CD4-positive, alpha-beta memory T cell (primary cell): Measurements from ENCODE around the gene UBXN1. TPM values are rescaled to one million over a fixed set of nuclear protein-coding genes. Genes with fewer than 3 reads are reported as not detected.

Experiments used
- CTCF ChIA-PET: fragments of 350-600 bp; sonication (Branson Sonifier 250); formaldehyde crosslinking; loops from one replicate; lab custom pipeline; 2021; ENCODE audit warnings: inconsistent platforms; ENCODE audit not compliant: partially characterized antibody; lab: Charles Lee
- POLR2A ChIA-PET: fragments of 350-600 bp; sonication (Branson Sonifier 250); formaldehyde crosslinking; loops from one replicate; lab custom pipeline; 2021; ENCODE audit not compliant: partially characterized antibody; lab: Charles Lee
- DNase-seq, 5 donors: peaks; one replicate each; pipeline versions ENCODE4 v3.0.0 to v3.0.0-alpha.2; 2020 to 2022; ENCODE audit warnings: mixed read lengths in 1 of 5
- H3K27ac ChIP-seq: one replicate; pipeline ENCODE4 v1.7.0; 2013; ENCODE audit warnings: low read depth, low read length
- H3K27me3 ChIP-seq: 2 replicates; pipeline ENCODE4 v1.7.0; 2013; ENCODE audit warnings: mild to moderate bottlenecking, low read length, moderate library complexity; ENCODE audit not compliant: insufficient read depth
- H3K36me3 ChIP-seq: 2 replicates; pipeline ENCODE4 v1.7.0; 2013; ENCODE audit warnings: mild to moderate bottlenecking, low read length, moderate library complexity; ENCODE audit not compliant: insufficient read depth
- H3K4me1 ChIP-seq: 2 replicates; pipeline ENCODE4 v1.7.0; 2013; ENCODE audit warnings: mild to moderate bottlenecking, low read length, moderate library complexity; ENCODE audit not compliant: insufficient read depth
- H3K4me3 ChIP-seq, 2 donors: one replicate each; pipeline ENCODE4 v1.7.0; 2013; ENCODE audit warnings: low read length in 2 of 2, mild to moderate bottlenecking in 1 of 2
- H3K9me3 ChIP-seq, 2 donors: one replicate each; pipeline ENCODE4 v1.7.0; 2013; ENCODE audit warnings: low read length in 2 of 2, control low read depth in 1 of 2; ENCODE audit not compliant: control insufficient read depth in 1 of 2
- H3K27ac Mint-ChIP-seq, 7 donors: one replicate each; pipeline ENCODE4 v1.8.0; 2020 to 2021; ENCODE audit warnings: mixed read lengths in 7 of 7, mild to moderate bottlenecking in 6 of 7, inconsistent platforms in 3 of 7, moderate library complexity in 3 of 7
- H3K27me3 Mint-ChIP-seq, 2 donors: one replicate each; pipeline ENCODE4 v1.8.0; 2020 to 2021; ENCODE audit warnings: mixed read lengths in 2 of 2
- H3K36me3 Mint-ChIP-seq, 2 donors: one replicate each; pipeline ENCODE4 v1.8.0; 2020 to 2021; ENCODE audit warnings: mixed read lengths in 2 of 2, inconsistent platforms in 1 of 2, mild to moderate bottlenecking in 1 of 2
- H3K4me1 Mint-ChIP-seq, 4 donors: one replicate each; pipeline ENCODE4 v1.8.0; 2020 to 2021; ENCODE audit warnings: mixed read lengths in 4 of 4, mild to moderate bottlenecking in 1 of 4
- H3K4me3 Mint-ChIP-seq, 8 donors: one replicate each; pipeline ENCODE4 v1.8.0; 2020 to 2021; ENCODE audit warnings: mixed read lengths in 8 of 8, mild to moderate bottlenecking in 7 of 8, moderate library complexity in 6 of 8, inconsistent platforms in 3 of 8
- H3K9me3 Mint-ChIP-seq, 8 donors: one replicate each; pipeline ENCODE4 v1.8.0; 2020 to 2021; ENCODE audit warnings: mixed read lengths in 8 of 8, mild to moderate bottlenecking in 5 of 8, inconsistent platforms in 3 of 8, moderate library complexity in 1 of 8
- intact Hi-C: fragments of 100-400 bp; cut with micrococcal nuclease; formaldehyde crosslinking; loops from one replicate; pipeline ENCODE4 v1.15.1; 2023
- polyA plus RNA-seq, 2 donors: library from polyadenylated mRNA; unstranded; fragments of 300-500 nt; fragmentation: Illumina TruSeq; gene quantifications; one replicate each; pipeline ENCODE4 v1.2.3, GENCODE V29; 2021
- total RNA-seq, 2 experiments: library from RNA; stranded (reverse); gene quantifications; one replicate each; pipeline ENCODE4 v1.2.3, GENCODE V29; 2021

Gene UBXN1
- total and polyA plus RNA-seq, 4 experiments from 2014 or later = 150 to 185 (median 179) TPM

DNA sequence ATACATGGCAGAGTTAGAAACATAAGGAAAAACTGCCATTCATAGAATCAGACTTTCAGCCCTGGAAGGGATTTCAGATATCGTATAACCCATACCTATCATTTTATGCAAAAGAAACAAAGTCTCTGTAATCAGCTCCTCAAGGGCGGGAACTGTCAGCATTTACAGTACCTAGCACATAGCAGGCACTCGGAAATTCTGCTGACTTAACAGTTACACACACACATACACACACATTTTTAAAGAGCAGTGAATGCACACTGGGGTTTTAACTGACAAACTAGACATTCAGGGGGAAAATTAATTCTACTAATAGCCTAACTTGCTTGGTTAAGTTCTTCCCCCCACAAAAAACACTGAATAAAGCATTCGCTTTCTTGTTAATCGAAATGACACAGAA lies 37.3 kb upstream of the UBXN1 start:
- ChIA-PET POLR2A (interaction anchor here (0.7 to 15.3 kb wide), 7 partner anchors 4 to 125 kb away, joined by 3 to 283 read pairs (median 4); partner anchors contain the start of genes BSCL2, C11orf98, CSKMT and GNG3), CTCF (interaction anchor here (0.6 to 1.0 kb wide), 2 partner anchors 70 to 145 kb away, joined by 4 read pairs; no protein-coding TSS in a partner anchor)
- H3K36me3 ChIP-seq = peaks cover 82% of the 10 kb centered on the region
- peak overlapping the region; percentile 13 for H3K27ac ChIP-seq
- peaks cover 28 to 60% (median 45%) of the 10 kb centered on the region in 4 donors for H3K4me1 Mint-ChIP-seq
- peaks cover 58 to 78% of the 10 kb centered on the region in 2 donors for H3K36me3 Mint-ChIP-seq
- H3K27me3 ChIP-seq = no peaks in the 10 kb centered on the region
- no peaks in the 10 kb centered on the region for H3K9me3 Mint-ChIP-seq
- no peaks in the 10 kb centered on the region for H3K27me3 Mint-ChIP-seq
- DNase-seq = no peak
- H3K4me1 ChIP-seq = peaks cover 30% of the 10 kb centered on the region
- no peak overlapping the region for H3K4me3 Mint-ChIP-seq
- peak overlapping the region in 4 of 7 donors; percentile 19 to 70 (median 48) for H3K27ac Mint-ChIP-seq
- no peaks in the 10 kb centered on the region for H3K9me3 ChIP-seq
- intact Hi-C loops = no loop called here
- no peak overlapping the region for H3K4me3 ChIP-seq

- Mint-ChIP-seq H3K4me1 (peaks cover 28 to 56% (median 45%) of the 10 kb centered on the region in 4 donors), H3K27ac (peak overlapping the region in 6 of 7 donors; percentile 19 to 70 (median 58)), H3K4me3 (peak overlapping the region in 1 of 8 donors; percentile 45), H3K36me3 (peaks cover 54 to 77% of the 10 kb centered on the region in 2 donors), H3K9me3 (no peaks in the 10 kb centered on the region), H3K27me3 (no peaks in the 10 kb centered on the region)
- Histone ChIP-seq H3K4me1 (peaks cover 29% of the 10 kb centered on the region), H3K27me3 (no peaks in the 10 kb centered on the region), H3K36me3 (peaks cover 76% of the 10 kb centered on the region), H3K4me3 (no peak overlapping the region), H3K27ac (no peak overlapping the region), H3K9me3 (no peaks in the 10 kb centered on the region)
- DNase-seq = no peak
- POLR2A ChIA-PET = interaction anchor here (0.7 to 15.3 kb wide), 9 partner anchors 4 to 140 kb away, joined by 3 to 283 read pairs (median 4); partner anchors contain the start of genes BSCL2, C11orf98, CSKMT and GNG3
- intact Hi-C loops = no loop called here
- CTCF ChIA-PET = interaction anchor here (0.6 to 1.0 kb wide), 2 partner anchors 71 to 146 kb away, joined by 4 read pairs; no protein-coding TSS in a partner anchor
Observed at GRCh38 chr11:62715150-62716130, 36.6 kb upstream of the UBXN1 start.

GRCh38 chr11:62713343-62713742 lies 34.5 kb upstream of the UBXN1 start:
- Histone ChIP-seq H3K4me3 (no peak overlapping the region), H3K36me3 (peaks cover 56% of the 10 kb centered on the region)
- intact Hi-C loops = no loop called here

DNA sequence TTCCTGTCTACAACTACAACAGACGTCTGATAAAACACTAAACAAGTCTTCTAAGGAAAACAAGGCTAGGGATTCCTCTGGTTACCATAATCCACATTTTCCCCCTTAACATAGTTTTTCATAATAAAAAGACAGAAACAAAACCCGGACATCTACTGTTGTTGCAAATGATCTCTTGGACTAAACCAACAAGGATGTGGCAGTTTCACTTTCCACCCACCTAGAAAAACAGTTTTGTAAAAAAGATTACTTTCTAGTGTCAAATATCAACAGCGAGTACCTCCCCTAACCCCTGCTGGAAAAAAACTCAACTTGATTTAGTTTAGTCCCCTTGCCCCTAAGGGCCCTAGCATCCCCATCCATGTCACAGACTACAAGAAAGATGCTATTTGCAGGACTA lies 34.0 kb upstream of the UBXN1 start:
- Mint-ChIP-seq H3K9me3 (no peaks in the 10 kb centered on the region), H3K4me1 (peaks cover 28 to 66% (median 49%) of the 10 kb centered on the region in 4 donors), H3K4me3 (peak overlapping the region in 2 of 8 donors; percentile 13 to 71), H3K36me3 (peaks cover 38 to 77% of the 10 kb centered on the region in 2 donors), H3K27ac (peak overlapping the region; percentile 60 to 84 (median 73)), H3K27me3 (no peaks in the 10 kb centered on the region)
- H3K9me3 ChIP-seq = no peaks in the 10 kb centered on the region
- POLR2A ChIA-PET = interaction anchor here (1.0 to 14.3 kb wide), 2 partner anchors 11 to 55 kb away, joined by 3 to 283 read pairs; partner anchors contain the start of genes HNRNPUL2 and TTC9C
- H3K4me3 ChIP-seq = no peak overlapping the region
- CTCF ChIA-PET = interaction anchor here (1.0 kb wide), 1 partner anchor 48 kb away, joined by 3 read pairs; the partner anchor contains the start of gene C11orf98
- no peaks in the 10 kb centered on the region for H3K27me3 ChIP-seq
- H3K27ac ChIP-seq = peak overlapping the region; percentile 23
- peaks cover 50% of the 10 kb centered on the region for H3K4me1 ChIP-seq
- intact Hi-C loops = no loop called here
- peaks cover 51% of the 10 kb centered on the region for H3K36me3 ChIP-seq
- no peak for DNase-seq

More at GRCh38 chr11:62713343-62713742, 34.5 kb upstream of the UBXN1 start:
- no peak for DNase-seq
- peak overlapping the region; percentile 57 to 85 (median 69) for H3K27ac Mint-ChIP-seq
- H3K4me3 Mint-ChIP-seq = peak overlapping the region in 2 of 8 donors; percentile 22 to 35
- CTCF ChIA-PET = interaction anchor here (1.0 kb wide), 1 partner anchor 49 kb away, joined by 3 read pairs; the partner anchor contains the start of gene C11orf98
- no peaks in the 10 kb centered on the region for H3K9me3 Mint-ChIP-seq
- H3K27me3 Mint-ChIP-seq = no peaks in the 10 kb centered on the region
- H3K4me1 Mint-ChIP-seq = peaks cover 32 to 66% (median 50%) of the 10 kb centered on the region in 4 donors
- no peaks in the 10 kb centered on the region for H3K27me3 ChIP-seq
- no peaks in the 10 kb centered on the region for H3K9me3 ChIP-seq
- POLR2A ChIA-PET = interaction anchor here (1.0 to 14.3 kb wide), 3 partner anchors 10 to 128 kb away, joined by 3 to 283 read pairs (median 4); partner anchors contain the start of genes HNRNPUL2 and TTC9C
- H3K27ac ChIP-seq = peak overlapping the region; percentile 23
- H3K4me1 ChIP-seq = peaks cover 45% of the 10 kb centered on the region
- peaks cover 43 to 82% of the 10 kb centered on the region in 2 donors for H3K36me3 Mint-ChIP-seq

DNA sequence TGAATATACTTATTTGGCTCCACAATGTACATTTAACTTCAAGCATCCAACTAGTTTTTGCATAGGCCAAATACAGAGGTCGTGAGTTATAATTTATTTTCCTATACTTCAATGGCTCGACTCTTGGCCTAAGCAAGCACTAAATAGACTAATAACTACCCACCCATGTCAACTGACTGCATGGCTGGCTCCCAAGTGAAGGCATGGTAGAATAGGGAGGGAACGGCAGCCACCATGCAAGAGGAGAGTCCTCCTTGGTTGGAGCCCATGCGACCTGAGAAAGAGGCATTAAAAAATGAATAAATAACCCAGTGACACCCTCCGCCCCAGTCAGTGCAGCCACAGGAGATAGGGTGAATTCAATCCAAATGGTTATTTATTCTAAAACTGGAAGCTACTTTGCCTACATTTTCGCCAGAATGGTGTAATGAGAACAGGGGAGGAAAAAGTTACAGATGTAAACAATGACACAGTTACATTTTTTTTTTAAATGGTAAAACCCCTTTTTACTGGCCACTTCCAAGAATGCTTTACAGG lies 33.5 kb upstream of the UBXN1 start:
- ChIA-PET CTCF (interaction anchor here (1.0 to 1.5 kb wide), 2 partner anchors 15 to 48 kb away, joined by 3 read pairs; partner anchors contain the start of genes C11orf98 and HNRNPUL2), POLR2A (interaction anchor here (0.6 to 14.3 kb wide), 6 partner anchors 11 to 143 kb away, joined by 3 to 283 read pairs (median 4); partner anchors contain the start of genes HNRNPUL2, LBHD1, TAF6L and TTC9C)
- H3K9me3 Mint-ChIP-seq = no peaks in the 10 kb centered on the region
- Histone ChIP-seq H3K4me3 (no peak overlapping the region), H3K4me1 (peaks cover 55% of the 10 kb centered on the region), H3K9me3 (no peaks in the 10 kb centered on the region), H3K27me3 (no peaks in the 10 kb centered on the region), H3K36me3 (peaks cover 46% of the 10 kb centered on the region), H3K27ac (peak overlapping the region; percentile 23)
- DNase-seq = no peak
- H3K4me3 Mint-ChIP-seq = peak overlapping the region in 4 of 8 donors; percentile 13 to 71 (median 16)
- peaks cover 36 to 72% of the 10 kb centered on the region in 2 donors for H3K36me3 Mint-ChIP-seq
- peak overlapping the region; percentile 60 to 89 (median 78) for H3K27ac Mint-ChIP-seq
- no peaks in the 10 kb centered on the region for H3K27me3 Mint-ChIP-seq
- intact Hi-C loops = no loop called here
- H3K4me1 Mint-ChIP-seq = peaks cover 28 to 67% (median 50%) of the 10 kb centered on the region in 4 donors

DNA sequence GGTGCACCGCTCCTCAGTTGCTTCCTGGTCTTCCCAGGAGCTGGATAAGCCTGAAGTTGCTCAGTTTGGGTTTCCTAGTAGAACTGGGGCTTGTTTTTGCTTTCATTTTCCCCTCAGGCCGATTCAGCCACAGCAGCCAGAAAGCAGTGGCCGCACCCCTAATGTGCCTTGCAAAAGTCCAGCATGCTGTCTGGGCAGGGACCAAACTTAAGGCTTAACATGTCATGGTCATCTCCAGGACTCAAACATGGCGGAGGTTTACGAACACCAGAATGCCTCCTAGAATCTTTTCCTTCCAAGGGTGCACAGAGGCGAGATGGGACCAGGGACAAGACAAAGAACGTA lies 31.1 kb upstream of the UBXN1 start:
- POLR2A ChIA-PET = interaction anchor here (0.6 to 14.3 kb wide), 31 partner anchors 12 to 307 kb away, joined by 3 to 283 read pairs (median 11); partner anchors contain the start of genes B3GAT3, C11orf98, CSKMT and EEF1G
- H3K4me1 ChIP-seq = peaks cover 75% of the 10 kb centered on the region
- peaks cover 16 to 51% of the 10 kb centered on the region in 2 donors for H3K36me3 Mint-ChIP-seq
- DNase-seq = no peak
- CTCF ChIA-PET = interaction anchor here (0.6 to 3.0 kb wide), 8 partner anchors 12 to 285 kb away, joined by 3 to 11 read pairs (median 3); partner anchors contain the start of genes SLC3A2, TAF6L, TMEM179B and TTC9C
- peak overlapping the region; percentile 77 to 80 for H3K4me3 ChIP-seq
- intact Hi-C loops = no loop called here
- peaks cover 35 to 78% (median 54%) of the 10 kb centered on the region in 4 donors for H3K4me1 Mint-ChIP-seq
- H3K27ac ChIP-seq = peak overlapping the region; percentile 97
- no peaks in the 10 kb centered on the region for H3K9me3 ChIP-seq
- peak overlapping the region; percentile 93 to 99 (median 99) for H3K27ac Mint-ChIP-seq
- no peaks in the 10 kb centered on the region for H3K9me3 Mint-ChIP-seq
- no peaks in the 10 kb centered on the region for H3K27me3 Mint-ChIP-seq
- peak overlapping the region; percentile 90 to 98 (median 94) for H3K4me3 Mint-ChIP-seq
- H3K36me3 ChIP-seq = peaks cover 23% of the 10 kb centered on the region
- H3K27me3 ChIP-seq = no peaks in the 10 kb centered on the region
